Epithelial cell of proximal tubule (primary cell): ENCODE results near the gene HSPB1. TPM values are rescaled to one million over a fixed set of nuclear protein-coding genes. Genes with fewer than 3 reads are reported as not detected.
"Not testable (repeated sequence)": the region's sequence is repeated elsewhere in the genome, so short reads cannot be mapped to it uniquely, and the experiment has no call there.

Source experiments
- DNase-seq: peaks from one replicate; pipeline ENCODE4 v3.0.0-alpha.2; 2011; ENCODE audit warnings: low read depth
- H3K4me3 ChIP-seq: 2 replicates; pipeline ENCODE4 v1.5.1; 2011; ENCODE audit warnings: low read depth, mild to moderate bottlenecking, low read length
- total RNA-seq: library from RNA; depleted of rRNA; stranded (reverse); fragments of >200 nt; gene quantifications from 2 replicates; pipeline ENCODE4 v1.2.3, GENCODE V29; 2015
- TF ChIP-seq, protein P1 (sequence below): conservative IDR thresholded peaks from 2 replicates; pipeline ENCODE4 v1.5.1; 2012; ENCODE audit warnings: low read depth, mild to moderate bottlenecking, low read length

Gene HSPB1
- total RNA-seq, 1 donor from 2014 or later, result 435 TPM

GRCh38 chr7:76330673-76331072 is 28.2 kb downstream of the HSPB1 start:
- TF ChIP-seq, protein P1, sequence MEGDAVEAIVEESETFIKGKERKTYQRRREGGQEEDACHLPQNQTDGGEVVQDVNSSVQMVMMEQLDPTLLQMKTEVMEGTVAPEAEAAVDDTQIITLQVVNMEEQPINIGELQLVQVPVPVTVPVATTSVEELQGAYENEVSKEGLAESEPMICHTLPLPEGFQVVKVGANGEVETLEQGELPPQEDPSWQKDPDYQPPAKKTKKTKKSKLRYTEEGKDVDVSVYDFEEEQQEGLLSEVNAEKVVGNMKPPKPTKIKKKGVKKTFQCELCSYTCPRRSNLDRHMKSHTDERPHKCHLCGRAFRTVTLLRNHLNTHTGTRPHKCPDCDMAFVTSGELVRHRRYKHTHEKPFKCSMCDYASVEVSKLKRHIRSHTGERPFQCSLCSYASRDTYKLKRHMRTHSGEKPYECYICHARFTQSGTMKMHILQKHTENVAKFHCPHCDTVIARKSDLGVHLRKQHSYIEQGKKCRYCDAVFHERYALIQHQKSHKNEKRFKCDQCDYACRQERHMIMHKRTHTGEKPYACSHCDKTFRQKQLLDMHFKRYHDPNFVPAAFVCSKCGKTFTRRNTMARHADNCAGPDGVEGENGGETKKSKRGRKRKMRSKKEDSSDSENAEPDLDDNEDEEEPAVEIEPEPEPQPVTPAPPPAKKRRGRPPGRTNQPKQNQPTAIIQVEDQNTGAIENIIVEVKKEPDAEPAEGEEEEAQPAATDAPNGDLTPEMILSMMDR, result no peak
- H3K4me3 ChIP-seq, result no peak overlapping the region

DNA sequence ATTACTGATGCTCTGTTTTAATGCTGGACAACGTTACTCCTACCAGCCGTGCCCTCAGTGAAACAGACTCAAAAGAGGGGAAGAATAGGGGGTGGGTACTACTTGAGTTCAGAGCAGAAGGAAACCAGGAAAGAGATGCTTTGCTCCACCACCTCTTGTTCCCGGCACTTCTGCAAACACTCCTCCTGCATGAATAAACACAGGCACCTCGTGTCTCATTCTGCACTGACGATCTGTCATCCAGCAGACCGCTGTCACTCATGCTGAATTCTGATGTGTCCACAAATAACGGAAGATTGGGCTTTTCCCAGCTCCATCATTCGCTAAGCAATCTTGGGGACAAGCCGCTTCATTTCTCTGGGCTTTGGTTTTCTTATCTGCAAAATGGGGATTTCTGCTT is 29.6 kb downstream of the HSPB1 start:
- H3K4me3 ChIP-seq, result no peak overlapping the region
- TF ChIP-seq, protein P1, result no peak
- no peak for DNase-seq

More at GRCh38 chr7:76330673-76331072, 28.2 kb downstream of the HSPB1 start:
- DNase-seq, result no peak

DNA sequence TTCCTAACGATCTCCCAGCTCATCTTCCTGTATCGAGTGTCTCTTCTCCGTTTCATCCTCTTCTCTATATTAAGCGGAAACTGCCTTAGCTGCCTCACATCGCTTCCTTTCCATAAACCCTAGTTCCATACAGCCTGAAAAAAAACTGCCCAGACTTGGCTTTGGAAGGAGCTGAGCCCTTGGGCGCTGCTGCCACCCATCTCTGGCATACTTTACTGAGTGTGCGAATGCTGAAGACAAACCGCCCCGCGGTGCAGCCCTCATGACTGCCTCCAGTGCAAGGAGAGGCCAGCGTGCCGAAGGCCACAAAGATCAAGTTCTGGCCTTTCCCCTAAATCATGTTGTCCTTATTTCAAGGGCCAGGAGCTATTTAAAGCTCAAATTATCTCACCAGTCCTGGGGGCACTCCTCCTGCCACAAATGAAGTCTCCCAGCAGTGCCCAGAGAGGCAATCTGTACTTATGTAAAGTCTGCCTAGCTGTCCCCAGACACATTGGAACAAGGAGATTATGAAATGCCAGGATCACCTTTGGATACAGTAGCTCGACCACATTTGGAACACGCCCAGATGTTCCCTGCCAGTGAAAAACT is 31.1 kb downstream of the HSPB1 start:
- no peak for DNase-seq
- no peak overlapping the region for H3K4me3 ChIP-seq
- TF ChIP-seq, protein P1, result no peak

GRCh38 chr7:76334320-76334967 is 32.0 kb downstream of the HSPB1 start:
- TF ChIP-seq, protein P1, result no peak
- no peak overlapping the region for H3K4me3 ChIP-seq
- no peak for DNase-seq

GRCh38 chr7:76335417-76335816 is 32.9 kb downstream of the HSPB1 start:
- DNase-seq, H3K4me3 ChIP-seq: not testable (repeated sequence)

DNA sequence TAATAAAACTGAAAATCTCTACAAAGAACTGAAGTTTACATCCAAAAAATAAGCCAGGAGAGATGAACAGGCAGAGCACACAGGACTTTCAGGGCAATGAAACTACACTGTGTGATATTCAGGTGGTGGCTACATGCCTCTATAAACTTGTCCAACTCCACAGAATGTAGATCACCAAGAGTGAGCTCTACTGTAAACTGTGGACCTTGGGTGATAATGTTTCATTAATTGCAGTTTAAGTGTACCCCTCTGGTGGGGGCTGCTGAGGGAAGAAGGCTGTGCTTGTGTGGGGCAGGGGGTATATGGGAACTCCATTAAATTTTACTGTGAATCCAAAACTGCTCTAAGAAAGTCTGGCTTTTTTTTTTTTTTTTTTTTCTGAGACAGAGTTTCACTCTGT is 33.6 kb downstream of the HSPB1 start:
- TF ChIP-seq, protein P1, result no peak
- DNase-seq, result no peak
- no peak overlapping the region for H3K4me3 ChIP-seq

GRCh38 chr7:76337147-76337546 is 34.7 kb downstream of the HSPB1 start:
- no peak for DNase-seq
- TF ChIP-seq, protein P1, result no peak
- no peak overlapping the region for H3K4me3 ChIP-seq
